Breast epithelium (tissue), 4 donors: Measurements from ENCODE around the gene SCPEP1. TPM values are rescaled to one million over a fixed set of nuclear protein-coding genes. Genes with fewer than 3 reads are reported as not detected.
"Not testable (repeated sequence)": the region's sequence is repeated elsewhere in the genome, so short reads cannot be mapped to it uniquely, and the experiment has no call there.

Experiments used
- DNase-seq, 2 donors: peaks; one replicate each; pipeline ENCODE4 v3.0.0-alpha.2; 2019; ENCODE audit warnings: low spot score in 2 of 2
- H3K27ac ChIP-seq, 2 donors: fragments of 200-600 bp; sonication (generic) in 1 of 2; one replicate each; pipeline ENCODE4 v1.5.1; 2016 to 2019; ENCODE audit warnings: mild to moderate bottlenecking in 1 of 2
- H3K27me3 ChIP-seq, 2 donors: fragments of 200-600 bp; sonication (generic) in 1 of 2; one replicate each; pipeline versions ENCODE4 v1.5.1 to v1.6.0; 2017 to 2019; ENCODE audit warnings: control low read depth in 1 of 2, mild to moderate bottlenecking in 1 of 2
- H3K36me3 ChIP-seq: fragments of 200-600 bp; one replicate; pipeline ENCODE4 v1.5.1; 2019
- H3K4me1 ChIP-seq, 2 donors: fragments of 200-600 bp; sonication (generic); one replicate each; pipeline ENCODE4 v1.5.1; 2016 to 2019; ENCODE audit warnings: control low read depth in 1 of 2
- H3K4me3 ChIP-seq, 3 donors: fragments of 200-600 bp; sonication (generic); 1 replicate in 2 of 3; 2 replicates in 1 of 3; pipeline ENCODE4 v1.5.1; 2016 to 2019; ENCODE audit warnings: mild to moderate bottlenecking in 3 of 3, moderate library complexity in 2 of 3
- H3K9me3 ChIP-seq, 2 donors: fragments of 200-600 bp; sonication (generic) in 1 of 2; one replicate each; pipeline ENCODE4 v1.5.1; 2016 to 2019; ENCODE audit warnings: control low read depth in 1 of 2
- POLR2A ChIP-seq: fragments of 450-650 bp; IDR thresholded peaks from one replicate; pipeline ENCODE4 v1.6.1; 2016; ENCODE audit warnings: antibody characterized with exemption, mild to moderate bottlenecking, moderate library complexity
- POLR2AphosphoS5 ChIP-seq, 3 donors: sonication (generic); formaldehyde crosslinking; IDR thresholded peaks; one replicate each; pipeline ENCODE4 v1.6.1; 2017; ENCODE audit warnings: antibody characterized with exemption in 3 of 3
- intact Hi-C: fragments of 100-400 bp; cut with DNase I; formaldehyde crosslinking; loops from one replicate; pipeline ENCODE4 v1.15.1; 2023; ENCODE audit warnings: low total_unique reads
- total RNA-seq, 3 donors: library from RNA; depleted of rRNA; stranded (reverse); fragments of >200 nt; gene quantifications; one replicate each; pipeline ENCODE4 v1.1.0, GENCODE V29; 2016
- TF ChIP-seq, protein P1 (sequence below), 3 donors: fragments of 450-650 bp; IDR thresholded peaks; one replicate each; pipeline ENCODE4 v1.5.1; 2016 to 2017; ENCODE audit warnings: antibody characterized with exemption in 3 of 3, mild to moderate bottlenecking in 3 of 3, moderate library complexity in 3 of 3

Gene SCPEP1
- total RNA-seq, 3 donors from 2014 or later = 55.4 to 264 (median 146) TPM

- DNase-seq = no peak
- Histone ChIP-seq H3K27me3 (no peaks in the 10 kb centered on the region), H3K9me3 (no peaks in the 10 kb centered on the region), H3K4me3 (no peak overlapping the region), H3K4me1 (no peaks in the 10 kb centered on the region), H3K36me3 (no peaks in the 10 kb centered on the region), H3K27ac (peak overlapping the region in 1 of 2 donors; percentile 20)
- TF ChIP-seq POLR2A (no peak), POLR2AphosphoS5 (IDR thresholded peaks at IDR 0.05) (no peak)
- TF ChIP-seq, protein P1, sequence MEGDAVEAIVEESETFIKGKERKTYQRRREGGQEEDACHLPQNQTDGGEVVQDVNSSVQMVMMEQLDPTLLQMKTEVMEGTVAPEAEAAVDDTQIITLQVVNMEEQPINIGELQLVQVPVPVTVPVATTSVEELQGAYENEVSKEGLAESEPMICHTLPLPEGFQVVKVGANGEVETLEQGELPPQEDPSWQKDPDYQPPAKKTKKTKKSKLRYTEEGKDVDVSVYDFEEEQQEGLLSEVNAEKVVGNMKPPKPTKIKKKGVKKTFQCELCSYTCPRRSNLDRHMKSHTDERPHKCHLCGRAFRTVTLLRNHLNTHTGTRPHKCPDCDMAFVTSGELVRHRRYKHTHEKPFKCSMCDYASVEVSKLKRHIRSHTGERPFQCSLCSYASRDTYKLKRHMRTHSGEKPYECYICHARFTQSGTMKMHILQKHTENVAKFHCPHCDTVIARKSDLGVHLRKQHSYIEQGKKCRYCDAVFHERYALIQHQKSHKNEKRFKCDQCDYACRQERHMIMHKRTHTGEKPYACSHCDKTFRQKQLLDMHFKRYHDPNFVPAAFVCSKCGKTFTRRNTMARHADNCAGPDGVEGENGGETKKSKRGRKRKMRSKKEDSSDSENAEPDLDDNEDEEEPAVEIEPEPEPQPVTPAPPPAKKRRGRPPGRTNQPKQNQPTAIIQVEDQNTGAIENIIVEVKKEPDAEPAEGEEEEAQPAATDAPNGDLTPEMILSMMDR (IDR thresholded peaks at IDR 0.05) = no peak
- intact Hi-C loops = no loop called here
These were observed 40.2 kb upstream of the SCPEP1 start for GRCh38 chr17:56937687-56938086.

DNA sequence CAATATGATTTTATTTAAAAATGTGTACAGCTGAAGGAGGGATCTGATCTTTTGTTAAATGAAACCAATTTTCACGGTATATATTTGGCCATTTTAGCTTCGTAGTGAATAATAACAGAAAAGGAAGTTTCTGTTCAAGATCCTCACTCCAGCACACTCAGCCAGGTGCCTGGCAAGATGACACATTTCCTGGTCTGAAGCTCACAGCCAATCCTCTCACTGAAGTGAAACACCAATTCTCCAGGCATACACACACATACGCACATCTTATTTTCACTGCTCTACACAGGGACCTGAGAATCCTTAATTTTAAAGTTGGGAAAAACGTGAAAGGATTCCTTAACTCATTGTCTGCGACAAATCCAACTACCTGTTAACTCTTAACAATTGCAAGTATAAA is 39.7 kb upstream of the SCPEP1 start:
- intact Hi-C loops, H3K36me3 ChIP-seq: not testable (repeated sequence)

DNA sequence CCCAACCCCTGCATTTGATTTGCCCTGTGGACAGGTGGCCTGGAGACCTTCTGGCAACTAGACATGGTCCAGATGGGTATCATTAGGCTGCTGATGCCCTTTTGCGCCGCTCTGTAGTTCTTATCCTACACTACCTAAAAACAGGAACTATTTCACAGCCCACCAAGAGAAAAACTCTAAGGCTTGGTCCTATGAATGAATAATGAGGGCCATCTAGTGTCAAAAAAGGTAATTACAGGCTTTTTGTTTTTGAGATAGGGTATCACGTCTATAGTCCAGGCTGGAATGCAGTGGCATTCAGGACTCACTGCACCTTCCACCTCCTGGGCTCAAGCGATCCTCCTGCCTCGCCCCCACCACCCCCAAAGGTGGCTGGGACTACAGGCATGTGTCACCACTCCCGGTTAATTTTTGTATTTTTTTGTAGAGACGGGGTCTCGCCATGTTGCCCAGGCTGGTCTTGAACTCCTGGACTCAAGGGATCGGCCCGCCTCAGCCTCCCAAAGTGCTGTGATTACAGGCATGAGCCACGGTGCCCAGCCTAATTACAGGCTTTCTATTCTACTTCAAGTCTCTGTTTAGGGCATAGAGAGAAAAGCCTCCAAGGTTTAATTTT is 38.0 kb upstream of the SCPEP1 start:
- H3K9me3 ChIP-seq = no peaks in the 10 kb centered on the region
- H3K27me3 ChIP-seq = no peaks in the 10 kb centered on the region
- H3K27ac ChIP-seq = no peak overlapping the region
- intact Hi-C loops = no loop called here
- no peak for TF ChIP-seq POLR2AphosphoS5 (IDR thresholded peaks at IDR 0.05)
- TF ChIP-seq, protein P1 (IDR thresholded peaks at IDR 0.05) = peak; percentile 43 to 63 (median 59)
- no peak for TF ChIP-seq POLR2A
- no peaks in the 10 kb centered on the region for H3K36me3 ChIP-seq
- DNase-seq = no peak
- H3K4me3 ChIP-seq = no peak overlapping the region
- no peaks in the 10 kb centered on the region for H3K4me1 ChIP-seq

More for the DNA sequence above, 39.7 kb upstream of the SCPEP1 start:
- H3K27ac ChIP-seq = peak overlapping the region in 1 of 2 donors; percentile 20
- DNase-seq, H3K9me3 ChIP-seq, H3K27me3 ChIP-seq, H3K4me3 ChIP-seq, H3K4me1 ChIP-seq: not testable (repeated sequence)

GRCh38 chr17:56943505-56944125 is 34.3 kb upstream of the SCPEP1 start:
- Histone ChIP-seq H3K36me3 (peaks cover 6% of the 10 kb centered on the region), H3K27ac (no peak overlapping the region), H3K4me3 (no peak overlapping the region), H3K27me3 (no peaks in the 10 kb centered on the region), H3K4me1 (no peaks in the 10 kb centered on the region), H3K9me3 (no peaks in the 10 kb centered on the region)
- intact Hi-C loops = no loop called here
- TF ChIP-seq, protein P1 (IDR thresholded peaks at IDR 0.05) = no peak
- TF ChIP-seq POLR2A (no peak), POLR2AphosphoS5 (IDR thresholded peaks at IDR 0.05) (no peak)
- DNase-seq = no peak

GRCh38 chr17:56945938-56946505 is 31.9 kb upstream of the SCPEP1 start:
- H3K27ac ChIP-seq = no peak overlapping the region
- H3K27me3 ChIP-seq = no peaks in the 10 kb centered on the region
- intact Hi-C loops = no loop called here
- TF ChIP-seq, protein P1 (IDR thresholded peaks at IDR 0.05) = no peak
- TF ChIP-seq POLR2A (no peak), POLR2AphosphoS5 (IDR thresholded peaks at IDR 0.05) (no peak)
- H3K4me1 ChIP-seq = no peaks in the 10 kb centered on the region
- H3K9me3 ChIP-seq = no peaks in the 10 kb centered on the region
- H3K36me3 ChIP-seq = peaks cover 6% of the 10 kb centered on the region
- no peak for DNase-seq
- H3K4me3 ChIP-seq = no peak overlapping the region
